Activated T-helper 2 cell treated with anti-CD3 and anti-CD28 coated beads, Interferon-gamma antibody, Interleukin-2, Interleukin-4, amounts not matched to agents 10 μg/mL and 5 μg/mL and 100 μg/mL, durations not matched to agents 14 hours and 24 hours and 36 hours (primary cell): ENCODE data around the gene MATCAP1. TPM values are rescaled to one million over a fixed set of nuclear protein-coding genes. Genes with fewer than 3 reads are reported as not detected.

Experiments
- DNase-seq: peaks from one replicate; pipeline ENCODE4 v3.0.0; 2021; ENCODE audit warnings: low spot score
- H3K27ac Mint-ChIP-seq: one replicate; pipeline ENCODE4 v1.8.0; 2021; ENCODE audit warnings: mixed read lengths
- H3K27me3 Mint-ChIP-seq: one replicate; pipeline ENCODE4 v1.8.0; 2021; ENCODE audit warnings: low read depth, mixed read lengths
- H3K36me3 Mint-ChIP-seq: one replicate; pipeline ENCODE4 v1.8.0; 2021; ENCODE audit warnings: low read depth, mixed read lengths
- H3K4me1 Mint-ChIP-seq: one replicate; pipeline ENCODE4 v1.8.0; 2021; ENCODE audit warnings: low read depth, mixed read lengths
- H3K4me3 Mint-ChIP-seq: one replicate; pipeline ENCODE4 v1.8.0; 2021; ENCODE audit warnings: low read depth, mild to moderate bottlenecking, moderate library complexity, mixed read lengths
- H3K9me3 Mint-ChIP-seq: one replicate; pipeline ENCODE4 v1.8.0; 2021; ENCODE audit warnings: mixed read lengths
- intact Hi-C: fragments of 100-400 bp; cut with micrococcal nuclease; formaldehyde crosslinking; loops from one replicate; pipeline ENCODE4 v1.15.1; 2023
- total RNA-seq: library from RNA; stranded (reverse); gene quantifications from 2 replicates; pipeline ENCODE4 v1.2.3, GENCODE V29; 2022

The MATCAP1 gene
- total RNA-seq, 1 donor from 2014 or later: 59.5 TPM

DNA sequence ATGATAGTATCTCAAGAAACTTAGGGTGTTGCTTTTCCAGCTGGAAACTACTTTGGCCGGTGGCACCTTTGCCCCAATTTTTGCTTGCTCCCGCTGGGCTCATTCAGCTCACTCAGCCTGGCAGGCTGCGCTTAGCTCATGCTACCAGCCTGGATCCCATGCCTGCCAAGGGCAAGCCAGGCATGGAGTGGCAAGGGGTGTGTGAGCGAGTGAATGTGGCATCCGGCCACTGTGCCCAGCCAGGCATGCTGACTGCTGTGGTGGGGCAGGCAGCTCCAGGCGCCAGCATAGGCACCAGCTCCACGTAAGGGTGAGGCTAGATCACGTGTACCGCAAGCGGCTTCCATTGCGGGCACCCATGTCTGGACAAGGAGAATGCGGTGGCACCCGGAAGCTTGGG, 42.4 kb downstream of the MATCAP1 start:
- intact Hi-C loops: no loop called here
- Mint-ChIP-seq H3K27ac (no peak overlapping the region), H3K36me3 (peaks cover 67% of the 10 kb centered on the region), H3K4me1 (no peaks in the 10 kb centered on the region), H3K4me3 (no peak overlapping the region), H3K27me3 (no peaks in the 10 kb centered on the region), H3K9me3 (no peaks in the 10 kb centered on the region)
- no peak for DNase-seq

DNA sequence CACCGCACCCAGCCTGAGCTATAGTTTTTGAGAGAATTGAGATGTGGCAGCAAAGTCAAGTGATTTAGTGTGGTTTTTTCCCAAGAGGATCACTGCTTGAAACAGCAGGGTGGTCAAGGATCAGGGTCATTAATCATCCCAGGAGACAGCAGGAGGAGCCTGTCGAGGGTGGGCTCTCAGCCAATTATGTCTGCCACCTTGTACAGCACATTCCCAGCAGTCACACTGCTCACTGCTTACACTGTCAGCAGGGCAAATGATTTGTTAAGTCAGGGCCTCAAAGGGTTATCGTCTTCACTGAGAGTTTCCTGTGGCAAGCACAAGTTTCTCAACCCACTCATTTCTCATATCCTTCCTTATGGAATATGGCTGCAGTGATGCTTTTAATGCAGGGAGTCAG, 46.2 kb downstream of the MATCAP1 start:
- DNase-seq: no peak
- Mint-ChIP-seq H3K27me3 (no peaks in the 10 kb centered on the region), H3K27ac (no peak overlapping the region), H3K4me1 (no peaks in the 10 kb centered on the region), H3K36me3 (peaks cover 63% of the 10 kb centered on the region), H3K9me3 (no peaks in the 10 kb centered on the region), H3K4me3 (no peak overlapping the region)
- intact Hi-C loops: no loop called here

DNA sequence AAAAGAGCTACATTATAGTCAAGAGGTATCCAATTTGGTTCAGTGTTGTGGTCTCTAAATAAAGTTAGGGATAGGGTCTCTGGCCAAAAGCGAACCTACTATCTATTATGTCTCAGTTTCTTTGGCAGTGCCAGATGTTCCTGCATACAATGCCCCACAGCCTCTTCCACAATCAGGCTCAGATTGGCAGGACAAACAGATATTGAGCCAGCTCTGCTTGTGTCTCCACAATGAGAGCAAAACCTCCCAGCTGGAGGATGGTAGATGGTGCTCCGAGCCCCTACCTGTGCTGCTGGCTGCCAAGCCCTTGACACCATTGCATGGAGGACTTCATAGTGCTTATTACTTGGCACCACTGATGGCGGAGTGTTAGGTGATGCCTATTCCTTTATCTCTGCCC, 54.3 kb downstream of the MATCAP1 start:
- no peaks in the 10 kb centered on the region for H3K4me1 Mint-ChIP-seq
- no peak overlapping the region for H3K27ac Mint-ChIP-seq
- DNase-seq: no peak
- intact Hi-C loops: no loop called here
- H3K27me3 Mint-ChIP-seq: no peaks in the 10 kb centered on the region
- H3K4me3 Mint-ChIP-seq: no peak overlapping the region
- H3K9me3 Mint-ChIP-seq: no peaks in the 10 kb centered on the region
- peaks cover 47% of the 10 kb centered on the region for H3K36me3 Mint-ChIP-seq

DNA sequence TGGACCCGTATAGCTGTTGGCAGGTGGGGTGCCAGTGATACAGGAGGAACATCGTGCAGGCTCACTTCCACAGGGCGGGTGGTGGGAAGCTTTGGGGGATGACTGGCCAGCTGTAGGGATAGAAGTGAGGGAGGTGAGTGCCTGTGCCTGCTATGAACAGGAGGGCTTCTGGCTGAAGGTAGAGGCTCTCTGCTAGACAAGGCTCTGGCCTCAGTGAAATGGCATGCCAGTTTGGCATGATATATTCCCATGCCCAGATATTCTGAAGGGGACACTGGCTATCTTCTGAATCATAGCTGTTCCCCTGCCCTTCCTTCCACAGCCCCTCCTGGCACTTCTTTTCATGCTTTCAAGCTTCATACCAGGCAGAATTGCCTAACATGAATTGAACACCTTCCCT, 54.9 kb downstream of the MATCAP1 start:
- Mint-ChIP-seq H3K4me1 (no peaks in the 10 kb centered on the region), H3K27ac (no peak overlapping the region), H3K27me3 (no peaks in the 10 kb centered on the region), H3K9me3 (no peaks in the 10 kb centered on the region), H3K36me3 (peaks cover 48% of the 10 kb centered on the region), H3K4me3 (no peak overlapping the region)
- intact Hi-C loops: no loop called here
- no peak for DNase-seq

DNA sequence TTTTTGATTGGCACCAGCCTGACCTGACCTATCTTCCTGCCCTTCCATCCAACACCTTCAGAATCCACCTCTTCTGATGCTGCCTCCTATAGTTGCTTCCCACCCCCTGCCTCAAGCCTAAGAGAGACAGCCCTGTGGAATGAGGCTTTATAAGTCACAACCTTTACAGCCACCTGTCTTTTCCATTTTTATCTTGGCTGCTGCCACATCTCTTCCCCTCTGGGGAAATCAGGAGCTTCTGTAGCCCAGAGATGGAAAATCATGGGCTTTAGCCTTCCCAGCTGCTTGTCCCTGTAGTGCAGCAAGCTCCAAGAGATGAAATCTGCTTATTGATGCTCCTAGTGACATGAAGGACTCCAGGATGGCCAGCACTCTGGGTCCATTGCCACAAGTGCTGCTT, 55.3 kb downstream of the MATCAP1 start:
- no peak overlapping the region for H3K4me3 Mint-ChIP-seq
- intact Hi-C loops: no loop called here
- peaks cover 49% of the 10 kb centered on the region for H3K36me3 Mint-ChIP-seq
- no peaks in the 10 kb centered on the region for H3K4me1 Mint-ChIP-seq
- no peaks in the 10 kb centered on the region for H3K27me3 Mint-ChIP-seq
- no peak overlapping the region for H3K27ac Mint-ChIP-seq
- DNase-seq: no peak
- no peaks in the 10 kb centered on the region for H3K9me3 Mint-ChIP-seq

Other genes with a start within 250 kb of the MATCAP1 start
- gene CIAO2B, start 249.6 kb downstream of the MATCAP1 start, total RNA-seq: 161 and 165 TPM in 2 replicates
- gene CES2, start 248.4 kb downstream of the MATCAP1 start, total RNA-seq: 35.3 and 36.8 TPM in 2 replicates
- 9.4 and 10.6 TPM in 2 replicates for gene CES3, start 222.7 kb downstream of the MATCAP1 start, total RNA-seq
- 29.8 and 30.1 TPM in 2 replicates for gene CES4A, start 195.4 kb downstream of the MATCAP1 start, total RNA-seq
- 156 and 159 TPM in 2 replicates for gene CBFB, start 154.8 kb downstream of the MATCAP1 start, total RNA-seq
- gene PHAF1, start 74.0 kb downstream of the MATCAP1 start, total RNA-seq: 17.4 and 17.8 TPM in 2 replicates
- gene B3GNT9, start 33.0 kb downstream of the MATCAP1 start, total RNA-seq: 5.0 and 5.1 TPM in 2 replicates
- gene TRADD, start 24.1 kb downstream of the MATCAP1 start, total RNA-seq: 35.0 and 38.3 TPM in 2 replicates
- gene FBXL8, start 24.0 kb downstream of the MATCAP1 start, total RNA-seq: 26.4 and 26.7 TPM in 2 replicates
- gene HSF4, start 19.2 kb downstream of the MATCAP1 start, total RNA-seq: 33.4 and 33.9 TPM in 2 replicates
- 27.3 and 30.1 TPM in 2 replicates for gene NOL3, start 13.4 kb downstream of the MATCAP1 start, total RNA-seq
- 0.14 TPM in 1 of 2 replicates, not detected in the other for gene EXOC3L1, start 6.2 kb upstream of the MATCAP1 start, total RNA-seq
- gene E2F4, start 8.2 kb upstream of the MATCAP1 start, total RNA-seq: 132 and 139 TPM in 2 replicates
- 6.8 and 7.1 TPM in 2 replicates for gene ELMO3, start 15.2 kb upstream of the MATCAP1 start, total RNA-seq
- gene TMEM208, start 43.2 kb upstream of the MATCAP1 start, total RNA-seq: 53.8 and 55.4 TPM in 2 replicates
- 134 and 141 TPM in 2 replicates for gene FHOD1, start 63.5 kb upstream of the MATCAP1 start, total RNA-seq
- gene SLC9A5, start 65.0 kb upstream of the MATCAP1 start, total RNA-seq: 5.1 and 6.4 TPM in 2 replicates
- 30.4 and 33.4 TPM in 2 replicates for gene PLEKHG4, start 95.6 kb upstream of the MATCAP1 start, total RNA-seq
- gene KCTD19, start 142.8 kb upstream of the MATCAP1 start, total RNA-seq: 0.87 and 1.2 TPM in 2 replicates
- gene LRRC36, start 142.9 kb upstream of the MATCAP1 start, total RNA-seq: 0.60 and 0.89 TPM in 2 replicates
- gene TPPP3, start 209.5 kb upstream of the MATCAP1 start, total RNA-seq: not detected in 2 replicates
- gene ZDHHC1, start 232.5 kb upstream of the MATCAP1 start, total RNA-seq: 1.4 and 1.5 TPM in 2 replicates
- gene HSD11B2, start 247.2 kb upstream of the MATCAP1 start, total RNA-seq: 1.7 and 2.8 TPM in 2 replicates